RPMI7951 (cell line): Measurements from ENCODE around the gene GABRA1. TPM values are rescaled to one million over a fixed set of nuclear protein-coding genes. Genes with fewer than 3 reads are reported as not detected.

Experiments used
- DNase-seq: peaks from one replicate; pipeline ENCODE4 v3.0.0-alpha.2; 2012; ENCODE audit warnings: low read depth
- total RNA-seq: library from RNA; depleted of rRNA; stranded (reverse); fragments of >200 nt; shearing (Covaris generic); gene quantifications from 2 replicates; pipeline ENCODE4 v1.2.3, GENCODE V29; 2014; rRNA removed

The GABRA1 gene
- total RNA-seq = not detected in 2 replicates

DNA sequence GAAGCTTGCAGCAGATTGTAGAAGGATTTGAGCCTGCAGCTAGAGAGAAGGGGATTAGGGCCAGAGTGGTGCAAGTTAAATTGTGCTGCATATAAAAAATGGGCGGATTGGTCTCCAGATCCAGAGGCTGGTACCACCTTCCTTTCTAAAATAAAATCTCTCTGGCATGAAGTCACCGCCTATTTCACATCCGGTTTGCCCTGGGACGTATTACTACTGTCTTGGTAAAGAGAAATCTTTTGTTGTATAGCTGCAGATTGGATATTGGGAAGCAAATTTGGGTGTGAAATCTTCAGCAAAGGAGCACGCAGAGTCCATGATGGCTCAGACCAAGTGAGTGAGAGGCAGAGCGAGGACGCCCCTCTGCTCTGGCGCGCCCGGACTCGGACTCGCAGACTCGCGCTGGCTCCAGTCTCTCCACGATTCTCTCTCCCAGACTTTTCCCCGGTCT is at the start of gene GABRA1:
Gene GABRA1, plus strand, starts transcription at position 180 of the 451 bp plus-strand sequence. CDS start 2,691 bp downstream, outside the sequence.
- no peak for DNase-seq

DNA sequence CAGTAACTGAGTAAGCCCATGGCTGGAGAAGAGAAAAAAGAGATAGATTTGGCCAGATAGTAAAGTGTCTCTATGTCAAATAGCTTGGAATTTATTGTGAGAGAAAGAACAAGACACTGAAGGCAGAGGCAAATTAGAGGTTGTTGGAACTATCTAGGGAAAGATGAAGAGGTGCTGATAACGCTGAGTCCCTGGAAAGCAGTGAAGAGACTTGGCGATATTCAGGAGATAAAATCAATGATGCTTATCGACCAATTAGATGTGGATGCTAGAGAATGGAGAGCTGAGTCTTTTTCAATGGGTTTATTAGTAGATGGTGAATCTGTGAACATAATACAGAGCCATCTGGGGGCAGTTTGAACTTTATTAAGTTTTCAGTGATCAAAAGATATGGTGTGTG is 48.6 kb upstream of the GABRA1 start:
- DNase-seq = no peak

DNA sequence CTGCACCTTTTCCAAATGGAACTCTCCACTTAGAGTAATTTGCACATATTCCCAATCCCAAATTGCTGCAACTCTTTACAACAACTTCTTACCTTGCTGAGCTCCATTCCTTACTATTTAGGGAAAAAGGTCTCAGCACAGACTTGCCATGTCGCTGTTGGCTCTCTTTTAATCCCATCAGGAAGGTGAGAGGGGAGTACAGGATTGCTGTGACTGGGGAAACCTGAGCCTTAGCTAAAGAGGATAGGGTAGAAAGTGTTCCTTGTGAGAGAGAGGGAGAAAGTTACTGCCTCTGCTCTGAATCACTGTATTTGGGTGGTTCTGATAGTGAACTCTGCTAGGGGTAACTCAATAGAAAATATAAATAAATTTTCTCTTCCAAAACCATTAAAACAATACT is 43.7 kb upstream of the GABRA1 start:
- DNase-seq = no peak

DNA sequence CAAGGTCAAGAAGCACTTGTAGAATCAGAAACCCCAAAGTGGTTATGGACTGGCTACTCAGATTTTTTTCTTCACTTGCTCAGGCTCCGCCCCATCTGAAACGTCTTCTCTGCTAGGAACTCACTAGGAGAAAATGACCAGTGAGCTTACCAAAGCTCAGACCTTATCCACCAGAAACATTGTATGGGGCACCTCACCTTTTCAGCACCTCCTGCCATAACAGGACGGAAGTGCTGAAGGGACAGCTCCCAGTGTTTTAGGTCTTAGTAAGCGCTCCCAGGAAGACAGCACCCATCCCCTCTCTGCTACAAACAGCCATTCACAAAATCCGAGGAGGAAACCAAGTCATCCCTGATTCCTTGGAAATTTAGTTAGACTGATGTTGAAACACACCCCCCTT is 1.2 kb upstream of the GABRA1 start:
- DNase-seq = peak; percentile 1

DNA sequence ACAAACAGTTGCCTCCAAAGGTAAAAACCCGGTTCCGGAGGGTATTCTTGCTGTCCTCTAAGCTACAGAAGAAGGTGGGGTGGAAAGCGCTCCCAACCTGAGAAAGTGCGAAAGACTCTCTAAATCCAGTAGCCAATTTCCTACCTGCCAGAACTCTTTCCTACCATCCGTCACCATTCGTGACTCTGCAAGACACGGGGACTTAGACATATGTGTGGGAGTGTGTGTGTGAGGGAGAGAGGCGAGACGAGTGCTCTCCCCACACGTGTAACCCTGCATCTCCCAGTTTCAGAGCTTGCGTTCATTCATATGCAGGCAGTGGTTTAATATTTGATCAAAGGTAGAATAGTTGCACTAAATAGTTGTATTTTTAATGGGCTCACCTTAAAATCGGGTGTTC is 473 bp upstream of the GABRA1 start:
- no peak for DNase-seq

DNA sequence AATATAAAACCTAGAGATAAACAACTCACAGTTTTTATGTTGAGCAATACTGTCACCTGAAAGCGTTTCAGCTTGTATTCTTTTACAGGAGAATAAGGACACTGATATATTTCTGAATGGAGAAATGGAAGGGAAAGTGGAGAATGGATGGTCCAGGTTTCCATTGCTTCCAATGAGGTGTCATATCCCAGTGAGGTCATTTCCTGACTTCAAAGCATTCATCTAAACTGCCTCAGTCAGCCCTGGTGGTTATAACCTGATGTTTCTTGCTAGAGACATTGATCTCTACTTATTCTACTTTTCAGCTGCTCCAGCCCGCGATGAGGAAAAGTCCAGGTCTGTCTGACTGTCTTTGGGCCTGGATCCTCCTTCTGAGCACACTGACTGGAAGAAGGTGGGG is 2.6 kb downstream of the GABRA1 start:
- DNase-seq = no peak

DNA sequence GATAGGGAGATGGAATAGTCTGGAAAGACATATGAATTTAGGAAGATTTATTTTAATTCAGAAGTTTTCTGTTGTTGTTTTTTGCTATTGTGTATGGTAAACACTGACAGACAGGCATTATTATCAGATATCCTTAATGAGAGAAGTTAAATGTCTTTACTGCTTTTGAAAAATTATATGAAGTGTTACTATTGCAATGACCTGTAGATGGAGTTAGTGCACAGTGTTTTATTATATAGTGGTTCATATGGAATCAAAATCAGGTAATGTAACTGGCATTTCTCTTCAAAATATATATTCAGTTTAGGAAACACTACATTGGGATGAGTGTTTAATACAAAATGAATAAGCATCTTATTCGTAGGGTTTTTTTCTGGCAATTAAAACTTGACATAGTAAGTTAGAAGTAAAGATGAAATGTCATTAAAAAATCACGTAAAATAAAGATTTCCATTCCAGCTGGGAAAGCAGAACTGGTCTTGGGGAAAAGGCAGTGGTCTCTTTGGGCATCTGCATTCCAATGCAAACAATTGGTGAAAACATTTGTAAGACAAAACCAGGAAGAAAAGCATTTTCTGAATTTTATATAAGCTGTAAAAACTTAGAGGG is 3.9 kb downstream of the GABRA1 start:
- no peak for DNase-seq

DNA sequence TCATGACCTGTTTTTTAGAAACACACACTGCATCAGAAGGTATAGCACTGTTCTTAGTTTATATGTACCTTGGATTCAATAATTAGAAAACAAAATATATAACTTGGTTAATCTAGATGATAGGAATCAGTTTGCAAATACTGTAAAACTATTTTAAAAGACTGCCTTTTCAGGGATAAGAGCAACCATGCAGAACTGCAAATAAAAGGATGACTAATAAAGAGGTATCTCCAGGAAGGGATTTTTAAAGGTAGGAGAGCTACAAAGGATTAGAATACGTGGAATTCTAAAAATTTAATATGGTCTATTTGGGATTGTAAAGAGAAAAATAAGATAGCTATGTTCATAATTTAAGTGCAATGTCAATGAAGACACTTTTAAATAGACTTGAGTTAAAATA is 9.4 kb downstream of the GABRA1 start:
- no peak for DNase-seq

DNA sequence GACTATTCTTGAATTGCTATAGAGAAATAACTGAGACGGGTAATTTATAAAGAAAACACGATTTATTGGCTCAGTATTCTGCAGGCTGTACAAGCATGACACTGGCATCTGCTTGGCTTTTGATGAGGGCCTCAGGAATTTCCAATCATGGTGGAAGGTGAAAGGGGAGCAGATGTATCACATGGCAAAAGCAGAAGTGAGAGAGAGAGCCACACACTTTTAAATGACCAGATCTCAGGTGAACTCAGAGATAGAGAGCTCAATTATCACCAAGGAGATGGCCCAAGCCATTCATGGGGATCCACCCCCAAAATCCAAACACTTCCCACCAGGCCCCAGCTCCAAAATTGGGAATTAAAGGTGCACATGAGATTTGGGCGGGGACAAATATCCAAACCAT is 15.3 kb downstream of the GABRA1 start:
- DNase-seq = no peak

DNA sequence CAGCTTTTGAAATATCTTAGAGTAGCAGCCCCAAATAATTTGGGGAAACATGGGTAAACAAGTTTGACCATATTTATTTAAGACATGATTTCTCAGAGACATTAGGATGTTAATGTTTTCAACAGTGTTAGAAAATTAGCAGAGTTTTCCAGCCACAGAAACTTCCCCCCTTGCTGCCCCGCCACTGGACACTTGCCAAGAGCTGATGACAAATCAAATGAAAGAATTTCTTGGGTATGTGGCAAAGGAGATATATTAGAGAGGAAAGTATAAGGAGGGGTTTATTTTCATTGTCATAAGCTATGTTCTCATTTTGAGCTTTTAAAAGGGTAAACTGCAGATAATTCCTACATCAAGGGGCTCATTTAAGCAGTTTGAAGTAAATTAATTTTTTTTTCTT is 15.9 kb downstream of the GABRA1 start:
- no peak for DNase-seq

DNA sequence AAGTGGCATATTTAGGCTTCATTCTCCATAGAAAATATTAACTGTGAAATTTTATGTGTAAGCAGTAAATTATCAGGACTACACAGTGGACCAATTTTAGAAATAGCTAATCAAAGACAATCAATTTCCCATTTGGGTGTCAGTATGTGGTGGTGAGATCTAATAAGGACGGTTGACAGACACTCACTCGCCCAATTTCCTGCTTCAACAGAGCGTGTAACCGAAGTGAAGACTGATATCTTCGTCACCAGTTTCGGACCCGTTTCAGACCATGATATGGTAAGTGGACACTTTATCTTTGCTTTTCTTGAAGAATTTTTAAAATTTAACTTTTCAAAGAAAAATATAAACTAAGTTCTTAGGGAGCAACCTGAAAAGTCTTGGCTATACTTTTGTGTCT is 17.6 kb downstream of the GABRA1 start:
- no peak for DNase-seq

DNA sequence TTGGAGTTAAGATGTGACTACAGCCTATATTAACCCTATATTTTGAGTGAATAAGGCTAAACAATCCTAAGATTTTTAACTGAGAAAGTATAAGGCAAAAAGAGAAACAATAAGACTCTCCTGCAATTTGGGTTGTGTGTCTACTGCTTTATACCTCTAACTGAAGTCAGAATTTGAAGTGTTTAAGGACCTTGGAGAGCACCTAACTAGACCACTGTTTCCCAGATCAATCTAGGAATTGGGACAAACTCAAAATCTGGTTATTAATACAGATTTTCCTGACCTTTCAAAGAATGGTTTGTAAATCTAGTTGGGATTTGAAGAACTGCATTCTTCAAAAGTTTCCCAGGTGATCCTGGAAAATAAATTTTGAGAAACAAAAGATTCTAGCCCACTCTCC is 42.1 kb downstream of the GABRA1 start:
- no peak for DNase-seq

DNA sequence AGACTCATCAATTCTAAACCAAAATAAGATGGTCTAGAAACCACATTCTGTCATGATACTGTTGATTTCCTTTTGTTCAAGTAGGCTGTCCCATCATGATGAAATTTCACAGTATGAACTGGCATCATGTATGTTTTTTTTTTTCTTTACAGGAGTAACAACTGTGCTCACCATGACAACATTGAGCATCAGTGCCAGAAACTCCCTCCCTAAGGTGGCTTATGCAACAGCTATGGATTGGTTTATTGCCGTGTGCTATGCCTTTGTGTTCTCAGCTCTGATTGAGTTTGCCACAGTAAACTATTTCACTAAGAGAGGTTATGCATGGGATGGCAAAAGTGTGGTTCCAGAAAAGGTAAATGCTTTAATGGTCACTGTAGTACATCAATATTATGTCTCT is 47.6 kb downstream of the GABRA1 start:
- no peak for DNase-seq

DNA sequence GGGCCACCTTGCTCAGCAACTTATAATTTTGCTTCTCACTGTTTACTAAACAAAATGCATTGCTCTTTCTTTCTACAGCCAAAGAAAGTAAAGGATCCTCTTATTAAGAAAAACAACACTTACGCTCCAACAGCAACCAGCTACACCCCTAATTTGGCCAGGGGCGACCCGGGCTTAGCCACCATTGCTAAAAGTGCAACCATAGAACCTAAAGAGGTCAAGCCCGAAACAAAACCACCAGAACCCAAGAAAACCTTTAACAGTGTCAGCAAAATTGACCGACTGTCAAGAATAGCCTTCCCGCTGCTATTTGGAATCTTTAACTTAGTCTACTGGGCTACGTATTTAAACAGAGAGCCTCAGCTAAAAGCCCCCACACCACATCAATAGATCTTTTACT is 49.1 kb downstream of the GABRA1 start:
- DNase-seq = no peak

DNA sequence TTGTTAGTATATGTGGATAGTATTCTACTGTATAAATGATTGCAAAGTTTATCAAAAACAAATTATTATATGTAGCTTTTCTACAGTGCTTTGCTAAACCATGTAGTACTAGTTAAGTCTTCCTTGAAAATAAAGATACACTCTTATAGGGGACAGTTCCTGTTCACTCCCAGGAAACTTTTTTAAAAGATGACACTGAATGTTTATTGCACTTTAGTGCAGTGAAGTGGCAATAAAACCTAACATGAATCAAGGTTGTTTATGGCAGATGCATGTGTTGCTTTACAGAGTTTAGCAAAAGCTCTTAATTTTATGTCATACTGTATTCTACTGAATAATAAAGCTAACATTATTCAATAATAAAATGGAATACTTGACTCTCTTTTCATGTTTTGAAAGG is 51.7 kb downstream of the GABRA1 start:
- DNase-seq = no peak

DNA sequence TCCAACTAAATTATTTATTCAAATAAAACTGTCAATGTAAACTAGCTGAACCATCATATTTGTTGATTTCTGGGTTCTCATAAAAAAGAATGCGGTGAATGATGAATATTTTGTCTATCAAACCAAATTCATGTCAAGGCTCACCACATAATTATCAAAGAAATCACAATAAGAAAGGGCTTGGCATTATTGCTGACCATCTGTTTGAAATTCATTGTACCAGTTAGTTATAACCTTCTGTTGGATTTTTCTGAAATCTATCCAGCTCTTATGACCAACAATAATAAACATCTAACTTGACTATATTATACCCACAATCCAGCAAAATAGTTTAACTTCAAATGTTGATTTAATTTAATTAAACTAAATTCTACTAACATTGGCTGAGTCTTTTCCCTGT is 53.1 kb downstream of the GABRA1 start:
- DNase-seq = no peak

DNA sequence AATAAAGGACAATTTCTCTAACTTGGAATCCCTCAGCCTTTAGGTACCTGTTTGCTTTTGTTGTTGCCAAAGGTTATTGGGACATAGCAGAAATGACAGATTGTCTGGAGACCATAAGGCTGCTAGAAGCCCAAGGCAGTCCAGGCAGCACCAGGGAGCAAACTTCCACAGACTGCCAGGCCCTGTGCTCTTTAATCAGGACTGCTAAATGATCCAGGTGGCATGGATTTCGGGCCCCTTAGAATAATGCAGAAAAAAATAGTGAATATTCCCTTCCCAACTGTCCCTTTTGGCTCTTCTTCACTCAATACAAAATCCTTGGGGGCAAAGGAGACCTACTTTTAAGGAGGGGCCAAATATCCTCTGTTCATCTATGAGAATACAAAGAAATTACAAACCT is 73.9 kb downstream of the GABRA1 start:
- no peak for DNase-seq

DNA sequence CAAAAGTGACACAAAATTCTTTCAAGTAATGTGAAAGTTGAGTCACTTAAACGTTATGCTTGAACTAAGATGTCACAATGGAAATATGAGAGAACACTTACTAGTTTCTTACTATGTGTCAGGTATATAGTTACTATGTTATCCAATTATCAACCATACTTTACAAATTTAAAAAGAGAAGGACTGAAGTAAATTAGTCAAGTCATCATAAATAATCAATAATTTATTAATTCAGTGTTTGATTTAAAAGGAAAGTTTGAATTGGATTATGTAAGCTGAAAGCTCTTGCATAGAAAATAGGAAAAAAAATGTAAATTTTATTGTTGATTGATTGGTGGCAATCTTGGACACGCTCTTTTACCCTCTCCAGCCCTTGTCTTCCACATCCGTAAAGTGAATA is 76.3 kb downstream of the GABRA1 start:
- no peak for DNase-seq

DNA sequence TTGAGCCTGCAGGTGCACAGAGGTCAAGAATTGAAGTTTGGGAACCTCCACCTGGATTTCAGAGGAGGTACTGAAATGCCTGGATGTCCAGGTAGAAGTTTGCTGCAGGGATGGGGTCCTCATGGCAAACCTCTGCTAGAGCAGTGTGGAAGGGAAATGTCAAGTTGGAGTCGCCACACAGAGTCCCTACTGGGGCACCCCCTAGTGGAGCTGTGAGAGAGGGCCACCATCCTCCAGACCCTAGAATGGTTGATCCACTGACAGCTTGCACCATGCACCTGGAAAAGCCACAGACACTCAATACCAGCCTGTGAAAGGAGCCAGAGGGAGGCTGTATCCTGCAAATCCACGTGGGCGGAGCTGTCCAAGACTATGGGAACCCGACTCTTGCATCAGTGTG is 78.0 kb downstream of the GABRA1 start:
- DNase-seq = no peak

DNA sequence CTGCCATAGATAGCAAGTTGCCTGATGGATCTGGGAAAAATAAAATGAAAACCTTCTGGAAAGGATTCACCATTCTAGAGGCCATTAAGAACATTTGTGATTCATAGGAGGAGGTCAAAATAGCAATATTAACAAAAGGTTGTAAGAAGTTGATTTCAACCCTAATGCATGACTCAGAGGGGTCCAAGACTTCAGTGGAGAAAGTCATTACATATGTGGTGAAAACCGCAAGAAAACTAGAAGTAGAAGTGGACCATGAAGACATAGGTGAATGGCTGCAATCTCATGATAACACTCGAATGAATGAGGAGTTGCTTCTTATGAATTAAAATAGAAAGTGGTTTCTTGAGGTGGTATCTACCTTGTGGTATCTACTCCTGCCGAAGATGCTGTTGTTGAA is 86.6 kb downstream of the GABRA1 start:
- DNase-seq = no peak

DNA sequence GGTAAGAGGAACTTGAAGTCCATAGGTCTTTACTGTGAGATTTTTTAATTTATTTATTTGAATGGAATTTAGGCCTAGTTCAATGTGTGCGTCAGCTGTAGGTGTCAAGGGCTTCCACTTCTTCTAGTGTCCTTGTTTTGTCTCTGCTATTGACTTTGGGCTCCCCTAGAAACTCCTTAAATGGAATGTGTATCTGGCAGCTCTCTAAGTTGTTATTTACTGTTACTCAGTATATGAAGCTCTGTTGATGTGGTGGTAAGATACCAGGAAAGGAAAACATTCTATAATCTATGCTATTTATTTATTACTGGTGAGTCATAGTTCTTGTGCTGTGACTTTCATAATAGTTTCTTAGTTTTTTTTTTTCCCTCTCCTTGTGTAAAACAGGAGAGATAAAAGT is 97.1 kb downstream of the GABRA1 start:
- DNase-seq = no peak

DNA sequence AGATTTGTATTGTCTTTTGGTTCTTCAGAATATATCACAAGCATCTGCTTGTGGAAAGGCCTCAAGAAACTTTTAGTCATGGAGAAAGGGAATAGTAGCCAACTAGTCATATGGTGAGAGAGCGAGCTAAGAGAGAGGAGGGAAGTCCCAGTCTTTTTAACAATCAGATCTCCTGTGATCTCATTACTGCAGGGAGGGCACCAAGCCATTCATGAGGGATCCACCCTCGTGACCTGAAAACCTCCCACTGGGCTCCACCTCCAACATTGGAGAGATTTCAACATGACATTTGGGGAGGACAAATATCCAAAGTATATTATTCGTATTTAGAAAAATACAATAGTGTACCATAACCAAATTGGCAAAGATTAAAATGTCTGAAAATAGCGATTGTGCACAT is 99.0 kb downstream of the GABRA1 start:
- DNase-seq = no peak
